GM23338 (cell line): Measurements from ENCODE around the gene ATP5IF1. TPM values are rescaled to one million over a fixed set of nuclear protein-coding genes. Genes with fewer than 3 reads are reported as not detected.

Source experiments
- ATAC-seq: fragments of 200-7000 bp; cut with Tn5 transposase; 3 replicates; pipeline ENCODE4 v1.9.1; 2020
- DNase-seq: peaks from one replicate; pipeline ENCODE4 v3.0.0-alpha.2; 2015; ENCODE audit warnings: low spot score
- H2AFZ ChIP-seq: fragments of 200-600 bp; sonication (generic); 2 replicates; pipeline ENCODE4 v1.8.0; 2016; ENCODE audit warnings: antibody characterized with exemption, mild to moderate bottlenecking, moderate library complexity
- H3F3A ChIP-seq: fragments of 200-600 bp; sonication (generic); replicated peaks from 2 replicates; pipeline ENCODE4 v1.8.0; 2017; ENCODE audit warnings: antibody characterized with exemption, mixed run types, low read depth
- H3K27ac ChIP-seq: fragments of 200-600 bp; sonication (generic); 2 replicates; pipeline ENCODE4 v1.6.1; 2016; ENCODE audit warnings: low read depth
- H3K27me3 ChIP-seq: fragments of 200-600 bp; sonication (generic); 2 replicates; pipeline ENCODE4 v1.8.0; 2016; ENCODE audit warnings: mild to moderate bottlenecking, mixed run types, moderate library complexity; ENCODE audit not compliant: insufficient read depth
- H3K36me3 ChIP-seq: fragments of 200-600 bp; sonication (generic); 2 replicates; pipeline ENCODE4 v1.8.0; 2016; ENCODE audit warnings: mild to moderate bottlenecking; ENCODE audit not compliant: insufficient read depth
- H3K4me1 ChIP-seq: fragments of 200-600 bp; sonication (generic); 2 replicates; pipeline ENCODE4 v1.8.0; 2016; ENCODE audit warnings: mild to moderate bottlenecking, moderate library complexity; ENCODE audit not compliant: insufficient read depth
- H3K4me2 ChIP-seq: fragments of 200-600 bp; sonication (generic); 2 replicates; pipeline ENCODE4 v1.7.1; 2017; ENCODE audit warnings: mixed run types
- H3K4me3 ChIP-seq: fragments of 200-600 bp; sonication (generic); 2 replicates; pipeline ENCODE4 v1.6.1; 2016; ENCODE audit warnings: mixed run types
- H3K79me2 ChIP-seq: fragments of 200-600 bp; sonication (generic); replicated peaks from 2 replicates; pipeline ENCODE4 v1.8.0; 2017; ENCODE audit warnings: mild to moderate bottlenecking; ENCODE audit not compliant: insufficient read depth
- H3K9me2 ChIP-seq: fragments of 200-600 bp; sonication (generic); 2 replicates; pipeline ENCODE4 v1.8.0; 2017; ENCODE audit not compliant: insufficient read depth
- H4K20me1 ChIP-seq: fragments of 200-600 bp; sonication (generic); replicated peaks from 2 replicates; pipeline ENCODE4 v1.8.0; 2017; ENCODE audit warnings: mild to moderate bottlenecking; ENCODE audit not compliant: insufficient read depth
- H3K27ac Mint-ChIP-seq: 2 replicates; pipeline ENCODE4 v1.8.0; 2020; ENCODE audit warnings: inconsistent platforms, mild to moderate bottlenecking, moderate library complexity, mixed read lengths
- H3K27me3 Mint-ChIP-seq: 3 replicates; pipeline ENCODE4 v1.8.0; 2022; ENCODE audit warnings: low read depth, mild to moderate bottlenecking, moderate library complexity, mixed read lengths, inconsistent platforms; ENCODE audit not compliant: insufficient read depth, poor library complexity
- H3K36me3 Mint-ChIP-seq: 3 replicates; pipeline ENCODE4 v1.8.0; 2021; ENCODE audit warnings: low read depth, mild to moderate bottlenecking, inconsistent platforms, moderate library complexity, mixed read lengths
- H3K4me1 Mint-ChIP-seq: 3 replicates; pipeline ENCODE4 v1.8.0; 2020; ENCODE audit warnings: mild to moderate bottlenecking, inconsistent platforms, mixed read lengths
- H3K4me3 Mint-ChIP-seq: 3 replicates; pipeline ENCODE4 v1.8.0; 2021; ENCODE audit warnings: moderate library complexity, mild to moderate bottlenecking, inconsistent platforms, mixed read lengths
- H3K9me3 Mint-ChIP-seq: 3 replicates; pipeline ENCODE4 v1.8.0; 2020; ENCODE audit warnings: moderate library complexity, mild to moderate bottlenecking, inconsistent platforms, mixed read lengths
- POLR2AphosphoS5 ChIP-seq: IDR thresholded peaks from 2 replicates; pipeline ENCODE4 v1.6.1; 2016; ENCODE audit warnings: antibody characterized with exemption, low read depth
- REST ChIP-seq: IDR thresholded peaks from one replicate; pipeline ENCODE4 v1.6.1; 2018; ENCODE audit warnings: antibody characterized with exemption; ENCODE audit not compliant: unreplicated experiment
- STAT1 ChIP-seq: IDR thresholded peaks from one replicate; pipeline ENCODE4 v1.6.1; 2016; ENCODE audit warnings: antibody characterized with exemption; ENCODE audit not compliant: unreplicated experiment
- ZNF331 ChIP-seq: fragments of 250-450 bp; sonication (Bioruptor Pico); IDR thresholded peaks from 2 replicates; pipeline ENCODE4 v1.5.0; 2020; ENCODE audit warnings: low read depth, mild to moderate bottlenecking, moderate library complexity
- polyA plus RNA-seq: library from polyadenylated mRNA; unstranded; fragments of >200 nt; fragmentation: Nextera tagmentation; extraction: Ambion mirVana; gene quantifications from 2 replicates; pipeline ENCODE4 v1.2.1, GENCODE V29; 2016
- total RNA-seq: library from RNA; depleted of rRNA; stranded (reverse); fragments of >200 nt; shearing (Covaris generic); gene quantifications from 2 replicates; pipeline ENCODE4 v1.2.3, GENCODE V29; 2014
- TF ChIP-seq, protein P1 (sequence below): fragments of 250-450 bp; sonication (Bioruptor Pico); IDR thresholded peaks from 2 replicates; pipeline ENCODE4 v1.5.0; 2020; ENCODE audit warnings: mild to moderate bottlenecking, moderate library complexity

ATP5IF1 gene
- total and polyA plus RNA-seq, 2 experiments from 2014 or later = 230 to 1,325 TPM

GRCh38 chr1:28241638-28242241 lies 5.8 kb downstream of the ATP5IF1 start:
- Histone ChIP-seq H2AFZ (no peak overlapping the region), H3K4me1 (peaks cover 9% of the 10 kb centered on the region), H3K36me3 (no peaks in the 10 kb centered on the region), H3K79me2 (peaks cover 14% of the 10 kb centered on the region), H3K4me2 (no peak overlapping the region), H3K27me3 (no peaks in the 10 kb centered on the region), H4K20me1 (0 out of 2 replicates have a peak, but pooled peaks cover 8% of the 10 kb centered on the region), H3K4me3 (no peak overlapping the region), H3K27ac (peak overlapping the region; percentile 74; the same call in 1 of the 2 replicates), H3K9me2 (no peaks in the 10 kb centered on the region), H3F3A (no peaks in the 10 kb centered on the region; the same call in 1 of the 2 replicates)
- Mint-ChIP-seq H3K27me3 (no peaks in the 10 kb centered on the region), H3K4me3 (no peak overlapping the region), H3K9me3 (no peaks in the 10 kb centered on the region; the same call in 2 of the 3 replicates), H3K36me3 (peaks cover 11% of the 10 kb centered on the region; the same call in 2 of the 3 replicates), H3K27ac (no peak overlapping the region), H3K4me1 (peaks cover 4% of the 10 kb centered on the region; the same call in 2 of the 3 replicates)
- TF ChIP-seq STAT1 = no peak
- TF ChIP-seq, protein P1, sequence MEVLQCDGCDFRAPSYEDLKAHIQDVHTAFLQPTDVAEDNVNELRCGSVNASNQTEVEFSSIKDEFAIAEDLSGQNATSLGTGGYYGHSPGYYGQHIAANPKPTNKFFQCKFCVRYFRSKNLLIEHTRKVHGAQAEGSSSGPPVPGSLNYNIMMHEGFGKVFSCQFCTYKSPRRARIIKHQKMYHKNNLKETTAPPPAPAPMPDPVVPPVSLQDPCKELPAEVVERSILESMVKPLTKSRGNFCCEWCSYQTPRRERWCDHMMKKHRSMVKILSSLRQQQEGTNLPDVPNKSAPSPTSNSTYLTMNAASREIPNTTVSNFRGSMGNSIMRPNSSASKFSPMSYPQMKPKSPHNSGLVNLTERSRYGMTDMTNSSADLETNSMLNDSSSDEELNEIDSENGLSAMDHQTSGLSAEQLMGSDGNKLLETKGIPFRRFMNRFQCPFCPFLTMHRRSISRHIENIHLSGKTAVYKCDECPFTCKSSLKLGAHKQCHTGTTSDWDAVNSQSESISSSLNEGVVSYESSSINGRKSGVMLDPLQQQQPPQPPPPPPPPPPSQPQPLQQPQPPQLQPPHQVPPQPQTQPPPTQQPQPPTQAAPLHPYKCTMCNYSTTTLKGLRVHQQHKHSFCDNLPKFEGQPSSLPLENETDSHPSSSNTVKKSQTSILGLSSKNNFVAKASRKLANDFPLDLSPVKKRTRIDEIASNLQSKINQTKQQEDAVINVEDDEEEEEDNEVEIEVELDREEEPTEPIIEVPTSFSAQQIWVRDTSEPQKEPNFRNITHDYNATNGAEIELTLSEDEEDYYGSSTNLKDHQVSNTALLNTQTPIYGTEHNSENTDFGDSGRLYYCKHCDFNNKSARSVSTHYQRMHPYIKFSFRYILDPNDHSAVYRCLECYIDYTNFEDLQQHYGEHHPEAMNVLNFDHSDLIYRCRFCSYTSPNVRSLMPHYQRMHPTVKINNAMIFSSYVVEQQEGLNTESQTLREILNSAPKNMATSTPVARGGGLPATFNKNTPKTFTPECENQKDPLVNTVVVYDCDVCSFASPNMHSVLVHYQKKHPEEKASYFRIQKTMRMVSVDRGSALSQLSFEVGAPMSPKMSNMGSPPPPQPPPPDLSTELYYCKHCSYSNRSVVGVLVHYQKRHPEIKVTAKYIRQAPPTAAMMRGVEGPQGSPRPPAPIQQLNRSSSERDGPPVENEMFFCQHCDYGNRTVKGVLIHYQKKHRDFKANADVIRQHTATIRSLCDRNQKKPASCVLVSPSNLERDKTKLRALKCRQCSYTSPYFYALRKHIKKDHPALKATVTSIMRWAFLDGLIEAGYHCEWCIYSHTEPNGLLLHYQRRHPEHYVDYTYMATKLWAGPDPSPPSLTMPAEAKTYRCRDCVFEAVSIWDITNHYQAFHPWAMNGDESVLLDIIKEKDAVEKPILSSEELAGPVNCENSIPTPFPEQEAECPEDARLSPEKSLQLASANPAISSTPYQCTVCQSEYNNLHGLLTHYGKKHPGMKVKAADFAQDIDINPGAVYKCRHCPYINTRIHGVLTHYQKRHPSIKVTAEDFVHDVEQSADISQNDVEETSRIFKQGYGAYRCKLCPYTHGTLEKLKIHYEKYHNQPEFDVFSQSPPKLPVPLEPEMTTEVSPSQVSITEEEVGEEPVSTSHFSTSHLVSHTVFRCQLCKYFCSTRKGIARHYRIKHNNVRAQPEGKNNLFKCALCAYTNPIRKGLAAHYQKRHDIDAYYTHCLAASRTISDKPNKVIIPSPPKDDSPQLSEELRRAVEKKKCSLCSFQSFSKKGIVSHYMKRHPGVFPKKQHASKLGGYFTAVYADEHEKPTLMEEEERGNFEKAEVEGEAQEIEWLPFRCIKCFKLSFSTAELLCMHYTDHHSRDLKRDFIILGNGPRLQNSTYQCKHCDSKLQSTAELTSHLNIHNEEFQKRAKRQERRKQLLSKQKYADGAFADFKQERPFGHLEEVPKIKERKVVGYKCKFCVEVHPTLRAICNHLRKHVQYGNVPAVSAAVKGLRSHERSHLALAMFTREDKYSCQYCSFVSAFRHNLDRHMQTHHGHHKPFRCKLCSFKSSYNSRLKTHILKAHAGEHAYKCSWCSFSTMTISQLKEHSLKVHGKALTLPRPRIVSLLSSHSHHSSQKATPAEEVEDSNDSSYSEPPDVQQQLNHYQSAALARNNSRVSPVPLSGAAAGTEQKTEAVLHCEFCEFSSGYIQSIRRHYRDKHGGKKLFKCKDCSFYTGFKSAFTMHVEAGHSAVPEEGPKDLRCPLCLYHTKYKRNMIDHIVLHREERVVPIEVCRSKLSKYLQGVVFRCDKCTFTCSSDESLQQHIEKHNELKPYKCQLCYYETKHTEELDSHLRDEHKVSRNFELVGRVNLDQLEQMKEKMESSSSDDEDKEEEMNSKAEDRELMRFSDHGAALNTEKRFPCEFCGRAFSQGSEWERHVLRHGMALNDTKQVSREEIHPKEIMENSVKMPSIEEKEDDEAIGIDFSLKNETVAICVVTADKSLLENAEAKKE (CRISPR knock-in tag) = no peak
- TF ChIP-seq POLR2AphosphoS5 = no peak
- no peak for TF ChIP-seq REST
- no peak for TF ChIP-seq ZNF331 (CRISPR knock-in tag)
- ATAC-seq (no peak), DNase-seq (no peak)
